Nephron (organoid): ENCODE data around the gene SMIM43.
"Not testable (repeated sequence)": the region's sequence is repeated elsewhere in the genome, so short reads cannot be mapped to it uniquely, and the experiment has no call there.

Experiments used
- H3K27ac Mint-ChIP-seq, 3 experiments: 2 replicates each; pipeline ENCODE4 v1.8.0; 2020; ENCODE audit warnings: mixed read lengths in 3 of 3, mild to moderate bottlenecking in 2 of 3, moderate library complexity in 1 of 3
- H3K27me3 Mint-ChIP-seq: 2 replicates; pipeline ENCODE4 v1.8.0; 2021; ENCODE audit warnings: low read depth, mild to moderate bottlenecking, moderate library complexity, mixed read lengths
- H3K36me3 Mint-ChIP-seq: 2 replicates; pipeline ENCODE4 v1.8.0; 2020; ENCODE audit warnings: low read depth, mixed read lengths
- H3K4me1 Mint-ChIP-seq: 2 replicates; pipeline ENCODE4 v1.8.0; 2020; ENCODE audit warnings: mixed read lengths
- H3K4me3 Mint-ChIP-seq, 3 experiments: 2 replicates each; pipeline ENCODE4 v1.8.0; 2020; ENCODE audit warnings: mild to moderate bottlenecking in 3 of 3, mixed read lengths in 3 of 3, moderate library complexity in 2 of 3
- H3K9me3 Mint-ChIP-seq: 2 replicates; pipeline ENCODE4 v1.8.0; 2020; ENCODE audit warnings: mixed read lengths
- TF ChIP-seq, protein P1 (sequence below), 3 experiments: fragments of 200-600 bp; sonication (generic); IDR thresholded peaks; one replicate each; pipeline ENCODE4 v1.5.0; 2021; ENCODE audit warnings: antibody characterized with exemption in 3 of 3; ENCODE audit not compliant: unreplicated experiment in 3 of 3

Gene SMIM43

GRCh38 chr4:121734571-121734970, 30.4 kb downstream of the SMIM43 start:
- Mint-ChIP-seq H3K27ac (peak overlapping the region in 1 of 3 experiments; percentile 43), H3K4me3 (no peak overlapping the region), H3K36me3 (no peaks in the 10 kb centered on the region), H3K9me3 (no peaks in the 10 kb centered on the region), H3K4me1 (peaks cover 40% of the 10 kb centered on the region), H3K27me3 (peaks cover 3% of the 10 kb centered on the region)
- TF ChIP-seq, protein P1, sequence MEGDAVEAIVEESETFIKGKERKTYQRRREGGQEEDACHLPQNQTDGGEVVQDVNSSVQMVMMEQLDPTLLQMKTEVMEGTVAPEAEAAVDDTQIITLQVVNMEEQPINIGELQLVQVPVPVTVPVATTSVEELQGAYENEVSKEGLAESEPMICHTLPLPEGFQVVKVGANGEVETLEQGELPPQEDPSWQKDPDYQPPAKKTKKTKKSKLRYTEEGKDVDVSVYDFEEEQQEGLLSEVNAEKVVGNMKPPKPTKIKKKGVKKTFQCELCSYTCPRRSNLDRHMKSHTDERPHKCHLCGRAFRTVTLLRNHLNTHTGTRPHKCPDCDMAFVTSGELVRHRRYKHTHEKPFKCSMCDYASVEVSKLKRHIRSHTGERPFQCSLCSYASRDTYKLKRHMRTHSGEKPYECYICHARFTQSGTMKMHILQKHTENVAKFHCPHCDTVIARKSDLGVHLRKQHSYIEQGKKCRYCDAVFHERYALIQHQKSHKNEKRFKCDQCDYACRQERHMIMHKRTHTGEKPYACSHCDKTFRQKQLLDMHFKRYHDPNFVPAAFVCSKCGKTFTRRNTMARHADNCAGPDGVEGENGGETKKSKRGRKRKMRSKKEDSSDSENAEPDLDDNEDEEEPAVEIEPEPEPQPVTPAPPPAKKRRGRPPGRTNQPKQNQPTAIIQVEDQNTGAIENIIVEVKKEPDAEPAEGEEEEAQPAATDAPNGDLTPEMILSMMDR (IDR thresholded peaks at IDR 0.05; ENCODE audit: unreplicated experiment in 3 of 3), result no peak

GRCh38 chr4:121733942-121734341, 31.0 kb downstream of the SMIM43 start:
- no peaks in the 10 kb centered on the region for H3K9me3 Mint-ChIP-seq
- peaks cover 3% of the 10 kb centered on the region for H3K27me3 Mint-ChIP-seq
- no peaks in the 10 kb centered on the region for H3K36me3 Mint-ChIP-seq
- no peak overlapping the region for H3K27ac Mint-ChIP-seq
- TF ChIP-seq, protein P1 (IDR thresholded peaks at IDR 0.05; ENCODE audit: unreplicated experiment in 3 of 3), result no peak
- no peak overlapping the region for H3K4me3 Mint-ChIP-seq
- H3K4me1 Mint-ChIP-seq, result peaks cover 33% of the 10 kb centered on the region

DNA sequence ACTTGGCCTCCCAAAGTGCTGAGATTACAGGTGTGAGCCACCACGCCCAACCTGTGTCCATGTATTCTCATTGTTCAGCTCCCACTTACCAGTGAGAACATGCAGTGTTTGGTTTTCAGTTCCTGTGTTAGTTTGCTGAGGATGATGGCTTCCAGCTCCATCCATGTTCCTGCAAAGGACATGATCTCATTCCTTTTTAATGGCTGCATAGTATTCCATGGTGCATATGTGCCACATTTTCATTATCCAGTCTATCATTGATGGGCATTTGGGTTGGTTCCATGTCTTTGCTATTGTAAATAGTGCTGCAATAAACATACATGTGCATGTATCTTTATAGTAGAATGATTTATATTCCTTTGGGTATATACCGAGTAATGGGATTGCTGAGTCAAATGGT, 35.2 kb downstream of the SMIM43 start:
- not testable (repeated sequence) for H3K4me3 Mint-ChIP-seq, H3K36me3 Mint-ChIP-seq, H3K27ac Mint-ChIP-seq, H3K27me3 Mint-ChIP-seq, H3K9me3 Mint-ChIP-seq
- peaks cover 12% of the 10 kb centered on the region for H3K4me1 Mint-ChIP-seq

DNA sequence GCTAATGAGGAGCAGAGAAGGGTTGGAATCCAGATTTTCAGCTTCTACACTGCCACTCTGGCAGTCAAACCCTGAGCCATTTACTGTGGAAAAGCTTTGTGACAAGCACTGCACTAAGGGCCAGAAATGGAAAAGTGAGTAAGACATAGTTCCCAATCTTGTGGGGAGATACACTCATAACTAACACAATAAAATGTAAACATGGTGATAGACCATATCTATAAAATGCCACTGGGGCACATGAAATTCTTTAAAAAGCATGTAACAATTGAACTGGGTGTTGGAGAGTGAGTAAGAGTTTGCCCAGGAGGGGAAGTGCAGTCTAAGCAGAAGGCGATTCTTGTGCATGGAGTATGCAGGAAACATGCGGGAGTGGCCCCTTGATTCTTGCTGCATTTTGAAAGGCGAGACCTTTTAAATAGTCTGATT, 36.2 kb downstream of the SMIM43 start:
- Mint-ChIP-seq H3K27ac (no peak overlapping the region), H3K9me3 (no peaks in the 10 kb centered on the region), H3K4me1 (peaks cover 12% of the 10 kb centered on the region), H3K27me3 (peaks cover 6% of the 10 kb centered on the region), H3K4me3 (no peak overlapping the region), H3K36me3 (no peaks in the 10 kb centered on the region)
- TF ChIP-seq, protein P1 (IDR thresholded peaks at IDR 0.05; ENCODE audit: unreplicated experiment in 3 of 3), result no peak

- no peak overlapping the region for H3K4me3 Mint-ChIP-seq
- TF ChIP-seq, protein P1 (IDR thresholded peaks at IDR 0.05; ENCODE audit: unreplicated experiment in 3 of 3), result no peak
- no peak overlapping the region for H3K27ac Mint-ChIP-seq
- peaks cover 6% of the 10 kb centered on the region for H3K27me3 Mint-ChIP-seq
- H3K4me1 Mint-ChIP-seq, result peaks cover 12% of the 10 kb centered on the region
- no peaks in the 10 kb centered on the region for H3K36me3 Mint-ChIP-seq
- no peaks in the 10 kb centered on the region for H3K9me3 Mint-ChIP-seq
Observed at GRCh38 chr4:121728066-121728465, 36.9 kb downstream of the SMIM43 start.

GRCh38 chr4:121726642-121727268, 38.2 kb downstream of the SMIM43 start:
- H3K4me3 Mint-ChIP-seq, result no peak overlapping the region
- peaks cover 6% of the 10 kb centered on the region for H3K27me3 Mint-ChIP-seq

More at GRCh38 chr4:121726642-121727268, 38.2 kb downstream of the SMIM43 start:
- no peaks in the 10 kb centered on the region for H3K36me3 Mint-ChIP-seq
- no peaks in the 10 kb centered on the region for H3K9me3 Mint-ChIP-seq
- TF ChIP-seq, protein P1 (IDR thresholded peaks at IDR 0.05; ENCODE audit: unreplicated experiment in 3 of 3), result peak; percentile 56 to 73 (median 60)
- H3K4me1 Mint-ChIP-seq, result peaks cover under 1% of the 10 kb centered on the region
- no peak overlapping the region for H3K27ac Mint-ChIP-seq
